Keratinocyte (primary cell): Measurements from ENCODE around the gene ELP6. TPM values are rescaled to one million over a fixed set of nuclear protein-coding genes. Genes with fewer than 3 reads are reported as not detected.

Source experiments
- DNase-seq: peaks from one replicate; pipeline ENCODE4 v3.0.0-alpha.2; 2011; ENCODE audit warnings: low read depth, missing footprints, low spot score
- FAIRE-seq: peaks from 2 replicates; lab custom pipeline; 2011; peaks lifted over from hg19 to GRCh38; lab: Jason Lieb, UNC
- H2AFZ ChIP-seq: 2 replicates; pipeline ENCODE4 v1.6.0; 2012; ENCODE audit warnings: low read length, control low read depth, inconsistent platforms; ENCODE audit not compliant: control insufficient read depth
- H3K27ac ChIP-seq: 2 replicates; pipeline ENCODE4 v1.5.1; 2011; ENCODE audit warnings: low read length; ENCODE audit not compliant: control insufficient read depth, insufficient read depth
- H3K27me3 ChIP-seq: 3 replicates; pipeline ENCODE4 v1.6.0; 2011; ENCODE audit warnings: low read length; ENCODE audit not compliant: control insufficient read depth, insufficient read depth; ENCODE audit errors: extremely low read depth
- H3K36me3 ChIP-seq, 2 experiments: 2 replicates in 1 of 2; 3 replicates in 1 of 2; pipeline ENCODE4 v1.5.1; 2011; ENCODE audit warnings: low read length in 2 of 2, mild to moderate bottlenecking in 1 of 2; ENCODE audit not compliant: control insufficient read depth in 2 of 2, insufficient read depth in 2 of 2; ENCODE audit errors: extremely low read depth in 1 of 2
- H3K4me1 ChIP-seq: 3 replicates; pipeline ENCODE4 v1.5.1; 2011; ENCODE audit warnings: low read length; ENCODE audit not compliant: control insufficient read depth, insufficient read depth; ENCODE audit errors: extremely low read depth
- H3K4me2 ChIP-seq: 3 replicates; pipeline ENCODE4 v1.6.0; 2011; ENCODE audit warnings: low read depth, low read length; ENCODE audit not compliant: control insufficient read depth, insufficient read depth; ENCODE audit errors: extremely low read depth
- H3K4me3 ChIP-seq, 3 experiments: fragments of 200-600 bp in 1 of 3; sonication (generic) in 1 of 3; 2 replicates in 2 of 3; 3 replicates in 1 of 3; pipeline ENCODE4 v1.5.1; 2011 to 2016; ENCODE audit warnings: low read length in 3 of 3, mild to moderate bottlenecking in 3 of 3, control low read depth in 2 of 3, inconsistent platforms in 1 of 3, low read depth in 1 of 3, mixed read lengths in 1 of 3, mixed run types in 1 of 3, moderate library complexity in 1 of 3; ENCODE audit not compliant: control insufficient read depth in 2 of 3, insufficient read depth in 2 of 3; ENCODE audit errors: extremely low read depth in 1 of 3
- H3K79me2 ChIP-seq: 2 replicates; pipeline ENCODE4 v1.6.0; 2012; ENCODE audit warnings: low read length; ENCODE audit not compliant: control insufficient read depth, insufficient read depth
- H3K9ac ChIP-seq: 3 replicates; pipeline ENCODE4 v1.6.0; 2011; ENCODE audit warnings: low read length; ENCODE audit not compliant: control insufficient read depth, insufficient read depth; ENCODE audit errors: extremely low read depth
- H3K9me1 ChIP-seq: 3 replicates; pipeline ENCODE4 v1.6.0; 2011; ENCODE audit warnings: low read length; ENCODE audit not compliant: control insufficient read depth, insufficient read depth; ENCODE audit errors: extremely low read depth
- H3K9me3 ChIP-seq: 2 replicates; pipeline ENCODE4 v1.5.1; 2012; ENCODE audit warnings: low read depth, low read length; ENCODE audit not compliant: control insufficient read depth
- H4K20me1 ChIP-seq: 3 replicates; pipeline ENCODE4 v1.6.0; 2011; ENCODE audit warnings: low read length; ENCODE audit not compliant: control insufficient read depth, insufficient read depth; ENCODE audit errors: extremely low read depth
- CTCF ChIP-seq, 3 experiments: IDR thresholded peaks in 1 of 3; conservative IDR thresholded peaks in 1 of 3; optimal IDR thresholded peaks in 1 of 3; 2 replicates in 2 of 3; 3 replicates in 1 of 3; pipeline versions ENCODE3 to v1.5.1; 2011; ENCODE audit warnings: low read length in 3 of 3, mild to moderate bottlenecking in 3 of 3, moderate library complexity in 2 of 3, control low read depth in 1 of 3, inconsistent platforms in 1 of 3; ENCODE audit not compliant: insufficient read depth in 2 of 3; ENCODE audit errors: extremely low read depth in 1 of 3
- EZH2 ChIP-seq: IDR thresholded peaks from one replicate; pipeline ENCODE4 v1.6.1; 2012; ENCODE audit warnings: inconsistent platforms, mild to moderate bottlenecking, low read length, moderate library complexity
- dilution Hi-C: fragments of 300-500 bp; cut with MboI; formaldehyde crosslinking; loops from one replicate; pipeline ENCODE4 v1.7.0; 2020; ENCODE audit warnings: low sequenced_read_pairs; ENCODE audit not compliant: extremely low pct_ligation_motif_present
- polyA plus RNA-seq, 5 experiments: library from polyadenylated mRNA; depleted of rRNA in 3 of 5; stranded (reverse) in 3 of 5; stranded (forward) in 1 of 5; unstranded in 1 of 5; fragments of >200 nt; gene quantifications; 1 replicate in 1 of 5; 2 replicates in 3 of 5; 3 replicates in 1 of 5; pipeline versions ENCODE4 v1.2.1 to v1.2.3, GENCODE V29; 2011 to 2012; ENCODE audit warnings: missing spikeins in 2 of 5, low read depth in 1 of 5, low replicate concordance in 1 of 5

Gene ELP6
- polyA plus RNA-seq, 1 donor (not counting 4 experiments of a cell fraction or from before 2014, with no cell fraction given) = 65.8 TPM

- Histone ChIP-seq H3K27me3 (no peaks in the 10 kb centered on the region), H2AFZ (no peak overlapping the region), H3K9me1 (no peaks in the 10 kb centered on the region), H3K9me3 (no peaks in the 10 kb centered on the region), H3K4me1 (peaks cover 12% of the 10 kb centered on the region), H3K36me3 (no peaks in the 10 kb centered on the region), H3K9ac (no peak overlapping the region), H3K79me2 (no peaks in the 10 kb centered on the region), H4K20me1 (no peaks in the 10 kb centered on the region), H3K4me3 (no peak overlapping the region), H3K27ac (no peak overlapping the region), H3K4me2 (no peak overlapping the region)
- dilution Hi-C loops = no loop called here
- no peak for TF ChIP-seq EZH2
- TF ChIP-seq CTCF (optimal IDR thresholded peaks at IDR 0.05 in 1 of 3, IDR thresholded peaks at IDR 0.05 in 1 of 3, conservative IDR thresholded peaks at IDR 0.05 in 1 of 3; ENCODE audit: extremely low read depth in 1 of 3, insufficient read depth in 2 of 3, low read length in 3 of 3) = no peak
- FAIRE-seq = no peak
- DNase-seq = no peak
These were observed 12.1 kb upstream of the ELP6 start for GRCh38 chr3:47525617-47526016.

- no peak for DNase-seq
- H3K36me3 ChIP-seq = no peaks in the 10 kb centered on the region
- H2AFZ ChIP-seq = no peak overlapping the region
- no peak overlapping the region for H3K9ac ChIP-seq
- no peak overlapping the region for H3K4me2 ChIP-seq
- no peak overlapping the region for H3K27ac ChIP-seq
- peaks cover 12% of the 10 kb centered on the region for H3K4me1 ChIP-seq
- H3K27me3 ChIP-seq = no peaks in the 10 kb centered on the region
- no peaks in the 10 kb centered on the region for H3K9me1 ChIP-seq
- H3K4me3 ChIP-seq = no peak overlapping the region
- FAIRE-seq = no peak
- H3K79me2 ChIP-seq = no peaks in the 10 kb centered on the region
- H3K9me3 ChIP-seq = no peaks in the 10 kb centered on the region
- H4K20me1 ChIP-seq = no peaks in the 10 kb centered on the region
- dilution Hi-C loops = no loop called here
- TF ChIP-seq CTCF (optimal IDR thresholded peaks at IDR 0.05 in 1 of 3, IDR thresholded peaks at IDR 0.05 in 1 of 3, conservative IDR thresholded peaks at IDR 0.05 in 1 of 3; ENCODE audit: extremely low read depth in 1 of 3, insufficient read depth in 2 of 3, low read length in 3 of 3) (no peak), EZH2 (no peak)
These were observed 10.0 kb upstream of the ELP6 start for GRCh38 chr3:47523310-47524073.
